ENCODE measurements around the gene DESI2.

- TF ChIP-seq EZH2phosphoT487 (IDR thresholded peaks at IDR 0.05; ENCODE audit: insufficient read depth, low read depth), result no peak
- no peak for TF ChIP-seq EZH2 (IDR thresholded peaks at IDR 0.05; ENCODE audit: insufficient read depth, poor library complexity, severe bottlenecking)
These were observed 47.9 kb downstream of the DESI2 start for GRCh38 chr1:244700808-244701207.
